ENCODE results near the gene SLC6A13.
"Not testable (repeated sequence)": the region's sequence is repeated elsewhere in the genome, so short reads cannot be mapped to it uniquely, and the experiment has no call there.

Gene SLC6A13

GRCh38 chr12:218728-219590 is 43.7 kb downstream of the SLC6A13 start:
- DNase-seq (no peak), ATAC-seq (ENCODE audit: insufficient read depth, low read depth) (no peak)
- H3K27me3 ChIP-seq (ENCODE audit: insufficient read depth, low read length, poor library complexity), result peaks cover 12% of the 10 kb centered on the region
- no peaks in the 10 kb centered on the region for H3K79me2 ChIP-seq (ENCODE audit: insufficient read depth, low read length)
- no peaks in the 10 kb centered on the region for H3K4me1 ChIP-seq (ENCODE audit: insufficient read depth, low read length)
- TF ChIP-seq CTCF (IDR thresholded peaks at IDR 0.05; ENCODE audit: borderline replicate concordance, extremely low read depth, low read length, poor library complexity, severe bottlenecking), result no peak
- TF ChIP-seq EZH2 (IDR thresholded peaks at IDR 0.05; ENCODE audit: borderline replicate concordance, low read depth, low read length, severe bottlenecking), result no peak
- H3K36me3 ChIP-seq (ENCODE audit: insufficient read depth, low read length), result no peaks in the 10 kb centered on the region
- H3K27ac ChIP-seq (ENCODE audit: low read length), result no peak overlapping the region
- no peak overlapping the region for H3K4me3 ChIP-seq (ENCODE audit: low read depth in 1 of 2, low read length in 2 of 2)
- H3K9me3 ChIP-seq (ENCODE audit: insufficient read depth, low read length, severe bottlenecking), result no peaks in the 10 kb centered on the region
- 0 out of 2 replicates have a peak, but pooled peaks cover 3% of the 10 kb centered on the region for H4K20me1 ChIP-seq (ENCODE audit: insufficient read depth, low read length)
- no peak overlapping the region for H2AFZ ChIP-seq (ENCODE audit: low read depth, low read length)
- H3K9ac ChIP-seq (ENCODE audit: low read depth, low read length), result no peak overlapping the region
- H3K4me2 ChIP-seq (ENCODE audit: insufficient read depth, low read length), result no peak overlapping the region

GRCh38 chr12:218221-218620 is 44.4 kb downstream of the SLC6A13 start:
- Histone ChIP-seq H3K9me3 (ENCODE audit: insufficient read depth, low read length, severe bottlenecking) (no peaks in the 10 kb centered on the region), H3K9ac (ENCODE audit: low read depth, low read length) (no peak overlapping the region), H3K79me2 (ENCODE audit: insufficient read depth, low read length) (no peaks in the 10 kb centered on the region), H3K4me2 (ENCODE audit: insufficient read depth, low read length) (no peak overlapping the region), H3K27ac (ENCODE audit: low read length) (no peak overlapping the region), H2AFZ (ENCODE audit: low read depth, low read length) (no peak overlapping the region), H3K36me3 (ENCODE audit: insufficient read depth, low read length) (no peaks in the 10 kb centered on the region), H4K20me1 (ENCODE audit: insufficient read depth, low read length) (0 out of 2 replicates have a peak, but pooled peaks cover 3% of the 10 kb centered on the region), H3K4me3 (ENCODE audit: low read depth in 1 of 2, low read length in 2 of 2) (no peak overlapping the region), H3K27me3 (ENCODE audit: insufficient read depth, low read length, poor library complexity) (peaks cover 12% of the 10 kb centered on the region), H3K4me1 (ENCODE audit: insufficient read depth, low read length) (no peaks in the 10 kb centered on the region)
- TF ChIP-seq CTCF (IDR thresholded peaks at IDR 0.05; ENCODE audit: borderline replicate concordance, extremely low read depth, low read length, poor library complexity, severe bottlenecking) (no peak), EZH2 (IDR thresholded peaks at IDR 0.05; ENCODE audit: borderline replicate concordance, low read depth, low read length, severe bottlenecking) (no peak)
- DNase-seq (no peak), ATAC-seq (ENCODE audit: insufficient read depth, low read depth) (no peak)

- H3K9ac ChIP-seq (ENCODE audit: low read depth, low read length); H3K4me1 ChIP-seq (ENCODE audit: insufficient read depth, low read length); H4K20me1 ChIP-seq (ENCODE audit: insufficient read depth, low read length); H3K79me2 ChIP-seq (ENCODE audit: insufficient read depth, low read length); DNase-seq; H3K9me3 ChIP-seq (ENCODE audit: insufficient read depth, low read length, severe bottlenecking); H3K27ac ChIP-seq (ENCODE audit: low read length); H2AFZ ChIP-seq (ENCODE audit: low read depth, low read length); H3K36me3 ChIP-seq (ENCODE audit: insufficient read depth, low read length); H3K27me3 ChIP-seq (ENCODE audit: insufficient read depth, low read length, poor library complexity); ATAC-seq (ENCODE audit: insufficient read depth, low read depth); H3K4me3 ChIP-seq (ENCODE audit: low read depth in 1 of 2, low read length in 2 of 2); H3K4me2 ChIP-seq (ENCODE audit: insufficient read depth, low read length): not testable (repeated sequence)
Measured at GRCh38 chr12:217029-217428, 45.6 kb downstream of the SLC6A13 start.

GRCh38 chr12:215116-215515 is 47.5 kb downstream of the SLC6A13 start:
- H3K27me3 ChIP-seq (ENCODE audit: insufficient read depth, low read length, poor library complexity), result peaks cover 9% of the 10 kb centered on the region

More at GRCh38 chr12:215116-215515, 47.5 kb downstream of the SLC6A13 start:
- no peak for DNase-seq
- no peak overlapping the region for H3K4me3 ChIP-seq (ENCODE audit: low read depth in 1 of 2, low read length in 2 of 2)
- no peak overlapping the region for H3K27ac ChIP-seq (ENCODE audit: low read length)
- H2AFZ ChIP-seq (ENCODE audit: low read depth, low read length), result no peak overlapping the region
- no peak overlapping the region for H3K9ac ChIP-seq (ENCODE audit: low read depth, low read length)
- H3K79me2 ChIP-seq (ENCODE audit: insufficient read depth, low read length), result no peaks in the 10 kb centered on the region
- H3K4me2 ChIP-seq (ENCODE audit: insufficient read depth, low read length), result no peak overlapping the region
- ATAC-seq (ENCODE audit: insufficient read depth, low read depth), result no peak
- TF ChIP-seq EZH2 (IDR thresholded peaks at IDR 0.05; ENCODE audit: borderline replicate concordance, low read depth, low read length, severe bottlenecking) (no peak), CTCF (IDR thresholded peaks at IDR 0.05; ENCODE audit: borderline replicate concordance, extremely low read depth, low read length, poor library complexity, severe bottlenecking) (no peak)
- H3K4me1 ChIP-seq (ENCODE audit: insufficient read depth, low read length), result no peaks in the 10 kb centered on the region
- H4K20me1 ChIP-seq (ENCODE audit: insufficient read depth, low read length), result 0 out of 2 replicates have a peak, but pooled peaks cover 3% of the 10 kb centered on the region
- H3K36me3 ChIP-seq (ENCODE audit: insufficient read depth, low read length), result no peaks in the 10 kb centered on the region
- H3K9me3 ChIP-seq (ENCODE audit: insufficient read depth, low read length, severe bottlenecking), result no peaks in the 10 kb centered on the region
